ENCODE results near the gene RPS6KA1.

Gene RPS6KA1

DNA sequence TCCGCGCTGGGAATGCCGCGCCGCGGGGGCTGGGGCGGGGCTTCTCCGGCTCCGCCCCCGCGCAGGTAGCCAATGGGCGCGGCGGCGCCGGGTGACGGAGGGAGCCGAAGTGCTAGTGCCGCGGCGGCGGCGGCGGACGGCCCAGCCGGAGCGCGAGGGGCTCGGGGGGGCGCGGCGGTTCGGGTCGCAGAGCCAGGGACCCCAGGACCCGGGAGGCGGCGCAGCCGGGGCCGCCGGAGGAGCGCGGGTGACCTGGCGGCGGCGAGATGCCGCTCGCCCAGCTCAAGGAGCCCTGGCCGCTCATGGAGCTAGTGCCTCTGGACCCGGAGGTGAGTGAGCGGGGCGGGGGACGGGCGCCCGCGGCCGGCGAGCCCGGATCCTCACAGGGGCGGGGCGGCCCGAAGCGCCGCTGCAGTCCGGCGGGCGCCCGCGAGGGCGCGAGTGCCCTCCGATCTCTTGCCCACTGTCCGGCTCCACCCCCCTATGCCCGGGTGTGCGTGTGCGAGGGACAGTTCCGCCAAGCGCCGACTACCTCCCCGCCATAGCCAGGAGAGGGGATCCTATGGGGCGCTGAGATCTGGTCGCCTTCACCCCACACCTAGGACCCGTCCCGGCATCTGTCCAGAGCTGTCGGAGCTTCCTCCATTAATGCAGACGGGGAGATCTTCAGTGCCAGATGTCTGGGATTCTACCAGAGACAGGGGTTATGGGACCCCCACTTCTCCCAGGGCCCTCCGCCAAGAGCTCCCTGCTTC is at the start of gene RPS6KA1:
RPS6KA1 (plus strand) TSS at position 107 of the 755 bp plus-strand sequence; CDS start at position 267, 160 bp downstream.
- no peak for TF ChIP-seq CTCF (conservative IDR thresholded peaks at IDR 0.05)
- H3K27ac ChIP-seq, result peak within 1 kb of the TSS; percentile 75

DNA sequence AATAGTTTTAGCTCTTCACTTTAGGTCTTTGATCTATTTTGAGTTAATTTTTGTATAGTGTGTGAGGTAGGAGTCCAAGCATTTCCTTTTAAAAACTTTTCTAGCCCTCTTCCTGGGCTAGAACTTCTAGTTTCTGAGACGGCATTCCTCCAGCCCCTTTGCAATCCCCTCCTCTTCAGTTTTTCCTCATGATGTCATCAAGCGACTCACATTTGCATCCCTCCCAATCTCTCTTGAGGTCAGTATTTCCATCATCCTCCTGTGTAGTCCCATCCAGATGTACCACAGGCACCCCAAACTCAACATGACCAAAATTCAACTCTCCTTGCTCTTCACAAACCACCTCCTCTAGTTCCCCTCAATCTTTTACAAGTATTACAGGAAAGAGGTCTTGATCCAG is 46.6 kb upstream of the RPS6KA1 start:
- H3K27ac ChIP-seq, result no peak overlapping the region
- no peak for TF ChIP-seq CTCF (conservative IDR thresholded peaks at IDR 0.05)

DNA sequence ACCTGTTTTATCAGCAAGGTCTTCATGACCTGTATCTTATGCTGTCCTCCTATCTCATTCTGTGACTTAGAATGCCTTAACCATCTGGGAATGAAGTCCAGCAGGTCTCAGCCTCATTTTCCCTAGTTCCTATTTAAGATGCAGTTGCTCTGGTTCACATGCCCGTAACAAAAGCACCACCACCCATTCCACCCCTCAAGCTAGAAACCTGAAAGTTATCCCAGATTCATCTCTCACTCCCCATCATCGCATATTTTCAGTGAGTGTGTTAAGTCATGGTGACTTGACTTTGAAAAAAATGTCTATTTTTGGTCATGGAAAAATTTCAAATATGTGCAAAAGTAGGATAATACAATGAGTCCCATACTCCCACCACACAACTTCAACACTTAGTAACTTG is 45.6 kb upstream of the RPS6KA1 start:
- no peak for TF ChIP-seq CTCF (conservative IDR thresholded peaks at IDR 0.05)
- H3K27ac ChIP-seq, result no peak overlapping the region

DNA sequence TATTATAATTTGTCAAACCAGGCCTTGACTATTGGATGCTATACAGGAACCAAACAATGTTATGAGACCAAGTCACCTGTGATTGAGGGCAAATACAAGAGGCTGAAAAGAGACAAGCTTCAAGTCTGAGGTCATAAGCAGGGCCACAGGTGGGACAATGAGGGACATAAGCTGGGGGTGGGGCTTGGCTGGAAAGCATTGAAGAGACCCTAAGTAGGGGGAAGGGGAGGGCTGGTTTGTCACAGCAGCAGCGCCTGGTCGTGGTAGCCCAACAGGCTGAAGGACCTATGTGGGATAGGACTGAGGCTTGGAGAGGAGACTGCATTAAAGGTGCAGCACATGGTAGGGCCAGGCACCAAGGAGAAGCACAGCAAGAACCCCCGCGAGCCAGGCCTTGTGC is 39.4 kb upstream of the RPS6KA1 start:
- no peak for TF ChIP-seq CTCF (conservative IDR thresholded peaks at IDR 0.05)

DNA sequence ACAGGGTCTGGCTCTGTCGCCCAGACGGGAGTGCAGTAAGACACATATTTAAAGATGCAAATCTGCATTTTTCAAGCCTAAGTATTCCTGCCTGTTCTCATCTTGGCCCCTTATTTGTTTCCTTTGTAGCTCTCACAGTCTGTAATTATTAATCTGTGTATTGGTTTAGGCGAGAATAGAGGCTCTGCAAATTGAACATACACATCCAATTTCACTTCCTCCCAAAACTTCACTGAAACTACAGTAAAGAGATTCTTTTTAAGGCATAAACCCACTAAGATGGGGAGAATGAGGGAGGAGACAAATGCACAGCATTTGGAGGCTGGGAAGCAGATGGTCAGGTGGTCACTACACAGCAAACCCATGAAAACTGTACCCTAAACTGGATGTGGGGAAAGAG is 36.3 kb upstream of the RPS6KA1 start:
- no peak overlapping the region for H3K27ac ChIP-seq
- TF ChIP-seq CTCF (conservative IDR thresholded peaks at IDR 0.05), result no peak

More for the DNA sequence above, 39.4 kb upstream of the RPS6KA1 start:
- H3K27ac ChIP-seq, result no peak overlapping the region

GRCh38 chr1:26493938-26494337 is 35.6 kb upstream of the RPS6KA1 start:
- H3K27ac ChIP-seq, result no peak overlapping the region
- no peak for TF ChIP-seq CTCF (conservative IDR thresholded peaks at IDR 0.05)

- H3K27ac ChIP-seq, result no peak overlapping the region
- no peak for TF ChIP-seq CTCF (conservative IDR thresholded peaks at IDR 0.05)
Observed at GRCh38 chr1:26496861-26497260, 32.7 kb upstream of the RPS6KA1 start.
